Keratinocyte (primary cell): ENCODE results near the gene KRR1.

Experiments
- CTCF ChIP-seq, 3 experiments: IDR thresholded peaks in 1 of 3; conservative IDR thresholded peaks in 1 of 3; optimal IDR thresholded peaks in 1 of 3; 2 replicates in 2 of 3; 3 replicates in 1 of 3; pipeline versions ENCODE3 to v1.5.1; 2011; ENCODE audit warnings: low read length in 3 of 3, mild to moderate bottlenecking in 3 of 3, moderate library complexity in 2 of 3, control low read depth in 1 of 3, inconsistent platforms in 1 of 3; ENCODE audit not compliant: insufficient read depth in 2 of 3; ENCODE audit errors: extremely low read depth in 1 of 3
- EZH2 ChIP-seq: IDR thresholded peaks from one replicate; pipeline ENCODE4 v1.6.1; 2012; ENCODE audit warnings: inconsistent platforms, mild to moderate bottlenecking, low read length, moderate library complexity

DNA sequence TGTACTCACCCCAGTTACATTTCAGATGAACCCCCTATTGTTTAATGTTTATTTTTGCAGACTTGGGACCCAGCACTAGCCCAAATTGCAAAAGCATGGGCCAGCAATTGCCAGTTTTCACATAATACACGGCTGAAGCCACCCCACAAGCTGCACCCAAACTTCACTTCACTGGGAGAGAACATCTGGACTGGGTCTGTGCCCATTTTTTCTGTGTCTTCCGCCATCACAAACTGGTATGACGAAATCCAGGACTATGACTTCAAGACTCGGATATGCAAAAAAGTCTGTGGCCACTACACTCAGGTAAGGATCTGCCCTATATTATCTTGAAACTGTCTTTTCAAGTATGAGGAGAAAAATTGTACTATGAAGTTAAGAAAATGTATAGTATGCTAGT lies 29.6 kb downstream of the KRR1 start:
- no peak for TF ChIP-seq CTCF (optimal IDR thresholded peaks at IDR 0.05 in 1 of 3, IDR thresholded peaks at IDR 0.05 in 1 of 3, conservative IDR thresholded peaks at IDR 0.05 in 1 of 3; ENCODE audit: extremely low read depth in 1 of 3, insufficient read depth in 2 of 3, low read length in 3 of 3)
- TF ChIP-seq EZH2, result no peak
